KG1 (cell line): ENCODE results near the gene SIX2.

Experiments used
- DNase-seq: peaks from one replicate; lab custom pipeline; 2025; lab: John Stamatoyannopoulos, UW

Gene SIX2

DNA sequence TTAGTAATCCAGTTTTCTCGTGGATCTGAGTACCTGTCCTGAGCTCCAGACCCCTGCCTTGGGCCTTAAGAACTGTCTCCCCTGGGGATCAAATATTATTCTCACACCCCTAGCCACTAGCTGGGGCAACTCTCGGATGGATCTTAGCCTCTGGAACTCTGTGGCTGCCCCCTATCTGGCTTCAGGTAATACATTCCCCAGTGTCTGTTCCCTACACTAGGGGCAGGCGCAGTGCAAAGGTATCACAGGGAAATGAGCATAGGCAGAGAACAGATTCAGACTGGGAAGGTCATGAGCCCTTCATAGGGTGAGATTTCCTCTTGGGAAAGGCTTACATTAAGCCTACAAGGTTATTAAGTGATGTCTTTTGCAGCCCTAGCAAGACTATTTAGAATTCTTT lies 11.2 kb upstream of the SIX2 start:
- DNase-seq: no peak

DNA sequence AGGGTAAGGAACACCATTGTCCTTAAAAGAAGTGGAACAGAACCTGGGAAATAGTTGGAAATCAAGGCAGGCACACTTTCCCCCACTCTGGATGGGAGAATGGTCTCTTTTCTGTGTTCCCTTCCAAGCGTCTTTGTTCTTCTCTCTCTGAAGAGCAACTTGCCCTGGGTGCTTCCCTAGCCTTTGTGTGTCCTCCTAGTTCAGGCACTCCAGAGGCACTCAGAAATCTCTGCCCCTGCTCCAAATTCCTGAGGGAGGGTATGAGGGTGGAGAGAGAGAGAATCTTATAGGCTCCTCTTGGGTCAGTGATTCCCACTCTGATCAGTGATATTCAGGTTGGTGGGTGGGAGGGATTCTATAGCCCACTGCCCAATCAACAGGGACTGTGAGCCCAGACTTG lies 8.8 kb upstream of the SIX2 start:
- DNase-seq: no peak

DNA sequence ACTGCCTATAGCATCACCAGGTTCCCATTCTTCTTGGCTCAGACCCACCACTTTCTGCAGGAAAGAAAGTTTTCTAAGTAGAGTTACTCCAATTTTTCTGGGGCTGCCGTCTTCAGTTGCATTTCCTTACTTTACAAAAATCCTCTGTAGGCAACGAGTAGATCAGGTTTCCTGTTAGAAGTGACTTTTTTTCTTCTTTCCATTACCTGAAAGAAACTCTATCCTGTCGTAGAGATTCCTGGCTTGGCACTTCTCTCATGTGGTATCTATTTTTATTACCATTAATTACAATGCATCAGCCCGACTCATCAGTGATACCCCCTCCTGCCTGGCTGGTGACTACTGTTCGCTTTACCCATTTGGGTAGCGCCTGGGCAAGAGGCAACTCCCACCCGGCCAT lies 5.6 kb upstream of the SIX2 start:
- DNase-seq: no peak

DNA sequence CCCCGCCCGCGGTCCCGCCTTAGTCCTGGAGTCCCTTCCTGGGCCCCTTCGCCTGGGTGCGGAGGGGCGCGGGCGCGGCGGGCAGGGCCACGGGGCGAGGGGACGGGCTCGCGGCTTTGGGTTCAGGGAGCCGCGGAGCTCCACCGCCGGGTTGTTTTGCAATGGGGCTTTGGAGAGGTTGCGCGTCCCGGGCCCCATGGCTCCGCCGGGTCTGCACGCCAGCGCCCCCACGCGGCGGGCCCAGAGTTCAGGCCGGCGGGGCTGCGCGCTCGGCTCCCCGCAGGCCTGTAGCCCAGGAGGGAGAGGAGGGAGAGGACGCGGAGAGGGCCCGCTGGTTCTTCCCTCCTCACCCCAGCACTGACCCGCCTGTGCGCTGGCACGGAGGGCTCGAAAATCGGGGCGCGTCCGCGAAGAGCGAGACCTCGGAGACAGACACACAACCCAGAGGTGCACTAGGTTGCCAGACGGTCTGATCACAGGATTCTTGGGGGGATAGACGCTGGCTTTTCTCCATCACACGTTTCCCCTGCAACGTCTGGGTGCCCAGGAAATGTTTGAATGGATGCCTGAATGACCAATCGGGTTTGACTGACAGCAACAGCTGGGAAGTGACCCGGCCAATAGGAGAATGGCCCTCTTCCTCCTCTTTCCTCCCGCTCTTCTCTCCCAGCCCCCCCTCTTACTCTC lies 4.9 kb upstream of the SIX2 start:
- no peak for DNase-seq

DNA sequence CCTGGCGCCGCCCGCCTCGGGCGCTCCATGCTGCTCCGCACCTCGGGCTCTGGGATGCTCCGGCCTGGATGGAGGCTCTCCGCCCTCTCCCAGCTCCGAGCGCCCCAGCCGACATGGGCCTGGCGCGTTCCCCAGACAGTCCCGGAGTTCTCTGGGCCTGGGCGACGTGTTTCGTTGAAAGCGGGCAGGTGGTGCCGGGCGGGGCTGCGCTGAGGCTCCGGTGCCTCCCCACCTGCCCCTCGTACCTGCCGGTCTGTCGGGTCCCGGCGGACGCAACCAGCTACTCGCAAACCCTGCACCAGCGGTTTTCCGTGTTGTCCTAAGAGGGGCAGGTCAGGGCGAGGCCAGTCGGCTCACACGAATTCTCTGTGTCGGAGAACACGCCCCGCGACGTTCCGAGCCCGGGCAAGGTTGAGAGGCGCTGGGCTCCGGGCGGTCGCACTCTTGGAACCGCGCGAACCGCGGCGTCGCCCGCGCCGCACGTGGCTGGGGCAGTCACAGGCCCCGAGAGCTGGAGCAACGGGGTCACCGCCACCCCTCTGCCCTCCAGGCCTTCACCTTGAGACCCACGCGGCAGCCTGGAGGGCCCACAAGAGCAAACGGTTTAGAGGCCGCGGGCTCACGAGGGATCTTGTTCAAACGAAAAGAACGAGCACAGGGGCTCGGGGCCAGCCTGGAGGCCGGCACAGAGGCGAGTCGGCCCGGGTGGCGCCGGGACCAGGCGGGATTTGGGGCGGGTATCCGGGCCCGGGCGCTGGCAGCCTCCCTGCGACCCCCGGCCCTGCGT lies 4.2 kb upstream of the SIX2 start:
- DNase-seq: no peak

DNA sequence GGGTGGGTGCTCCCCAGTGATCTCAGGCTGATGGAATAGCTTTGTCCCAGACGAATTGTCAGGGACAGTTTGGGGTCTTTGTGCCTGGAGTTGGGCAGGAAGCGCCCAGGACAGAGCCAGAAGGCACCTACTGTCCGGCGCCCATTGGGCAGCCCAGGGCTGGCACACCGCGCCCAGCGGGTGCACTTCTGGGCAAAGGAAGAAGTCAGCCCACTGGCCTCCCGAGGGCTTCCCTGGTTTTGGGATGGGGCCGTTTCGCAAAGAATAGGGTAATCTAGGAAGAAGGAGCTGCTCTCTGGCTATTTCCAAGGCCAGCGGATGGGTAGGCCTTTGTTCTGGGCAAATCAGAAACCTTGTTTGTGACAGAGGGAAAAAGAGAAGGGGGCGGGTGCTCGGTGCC lies 3.5 kb upstream of the SIX2 start:
- no peak for DNase-seq

DNA sequence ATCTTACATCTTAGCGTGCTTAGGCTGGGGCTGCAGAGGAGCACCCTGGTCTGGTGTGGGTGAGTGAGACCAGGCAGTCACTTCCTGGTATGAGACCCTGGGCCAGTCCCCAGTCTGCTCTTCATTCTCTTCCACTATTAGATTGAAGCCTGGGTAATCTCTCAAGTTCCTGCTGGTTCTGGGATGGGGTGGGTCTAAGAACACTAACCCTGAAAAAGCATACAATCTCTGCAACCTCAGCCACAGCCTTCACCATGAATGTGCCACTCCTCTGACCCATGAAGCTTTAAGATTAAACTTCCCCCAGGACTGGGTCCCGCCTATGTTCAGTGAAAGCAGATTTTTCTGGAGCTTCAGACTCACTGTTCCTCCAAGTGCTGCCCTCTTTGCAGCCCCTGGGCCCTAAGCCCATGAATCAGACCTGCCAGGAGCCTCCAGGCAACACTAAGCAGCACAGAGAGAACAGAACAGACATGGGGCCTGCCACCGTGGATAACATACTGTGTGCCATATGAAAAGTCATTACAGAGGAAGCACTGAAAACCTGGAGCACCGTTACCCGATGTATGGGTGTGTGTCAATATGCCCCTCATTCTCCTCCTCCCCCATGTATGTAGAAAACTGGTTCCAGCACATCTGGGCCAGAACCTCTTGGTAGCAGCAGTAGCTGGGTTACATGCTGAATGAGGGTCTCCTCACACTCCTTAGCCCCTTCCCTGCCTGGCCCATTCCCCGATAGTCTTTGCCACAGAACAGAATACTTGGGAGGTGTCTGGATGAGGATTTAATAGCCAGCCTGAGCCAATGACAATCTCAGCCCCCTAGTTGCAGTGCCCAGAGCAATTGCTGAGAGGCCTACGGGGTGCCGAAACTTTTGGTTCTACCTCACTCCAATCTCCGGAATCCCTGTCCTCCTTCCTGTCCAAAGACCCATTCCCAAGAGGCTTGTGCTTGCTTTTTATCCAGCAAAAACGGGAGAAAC lies 2.7 kb upstream of the SIX2 start:
- DNase-seq: no peak

DNA sequence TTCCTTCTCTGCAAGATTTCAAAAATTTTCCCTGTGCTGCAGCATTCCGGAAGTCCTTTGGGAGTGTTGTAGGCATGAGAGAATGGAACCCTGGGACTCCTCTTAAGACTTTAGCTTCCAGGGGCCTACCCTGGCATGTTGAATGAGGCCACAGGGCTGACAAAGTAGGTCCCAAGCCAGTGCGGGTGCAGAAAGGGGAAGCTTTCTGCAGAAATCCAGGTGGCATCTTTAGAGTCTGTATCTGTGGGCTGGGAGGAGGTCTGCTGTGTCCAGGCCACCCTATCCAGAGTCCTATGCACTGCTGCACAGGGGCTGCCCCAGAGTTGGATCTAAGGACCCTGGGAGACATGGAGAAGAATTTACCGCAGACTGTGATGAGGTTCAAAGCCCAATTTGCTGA lies 1.9 kb upstream of the SIX2 start:
- no peak for DNase-seq

DNA sequence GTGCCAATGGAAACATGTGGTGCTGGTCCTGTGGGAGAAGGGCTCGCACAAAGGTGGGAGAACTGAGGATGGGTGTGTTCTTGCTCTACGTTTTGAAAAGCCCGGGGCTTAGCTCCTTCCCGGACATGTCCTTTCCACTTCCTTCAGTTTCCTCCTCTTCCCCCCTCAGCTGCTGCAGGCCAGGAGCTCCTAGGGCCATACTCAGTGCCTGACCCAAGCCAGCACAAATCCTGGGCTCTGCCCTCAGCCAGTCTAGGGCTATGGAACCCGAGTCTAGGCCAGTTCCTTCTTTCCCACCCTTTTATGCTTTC lies 1.4 kb upstream of the SIX2 start:
- no peak for DNase-seq

DNA sequence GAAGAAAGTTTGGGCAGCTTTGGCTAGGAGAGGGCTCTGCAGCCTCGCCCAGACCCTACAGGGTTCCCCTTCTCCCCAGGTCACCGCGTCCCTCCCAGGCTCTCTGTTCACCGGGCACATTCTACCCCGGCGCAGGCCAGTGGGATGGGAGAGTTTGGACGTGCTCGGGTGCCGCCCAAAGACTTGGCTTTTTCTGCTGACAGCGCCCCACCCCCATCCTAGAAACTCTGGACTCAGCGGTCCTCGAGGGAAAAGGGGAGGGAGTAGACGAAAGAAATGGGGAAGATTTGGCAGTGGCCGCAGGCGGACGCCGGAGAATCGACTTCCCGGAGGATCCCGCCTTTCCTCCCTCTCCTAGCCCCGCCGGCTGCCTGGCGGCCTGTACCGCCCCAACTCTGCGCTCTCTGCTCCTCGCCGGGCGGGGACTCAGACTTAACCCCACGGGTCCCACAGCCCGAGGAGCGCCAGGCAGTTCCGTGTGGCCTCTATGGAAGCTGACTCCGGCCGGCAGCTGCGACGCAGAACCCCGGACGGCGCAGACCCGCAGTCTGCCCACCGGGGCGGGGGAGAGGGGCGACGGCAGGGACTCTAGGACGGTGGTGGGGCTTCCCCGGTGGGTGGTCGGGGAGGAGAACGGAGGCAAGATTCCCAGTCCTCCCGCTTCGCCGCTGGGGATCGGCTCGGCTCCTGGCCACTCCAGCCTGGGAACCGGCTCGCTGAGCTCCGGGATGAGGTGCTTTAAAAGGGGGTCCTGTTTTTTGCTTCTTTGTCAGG lies 863 bp upstream of the SIX2 start:
- DNase-seq: no peak

DNA sequence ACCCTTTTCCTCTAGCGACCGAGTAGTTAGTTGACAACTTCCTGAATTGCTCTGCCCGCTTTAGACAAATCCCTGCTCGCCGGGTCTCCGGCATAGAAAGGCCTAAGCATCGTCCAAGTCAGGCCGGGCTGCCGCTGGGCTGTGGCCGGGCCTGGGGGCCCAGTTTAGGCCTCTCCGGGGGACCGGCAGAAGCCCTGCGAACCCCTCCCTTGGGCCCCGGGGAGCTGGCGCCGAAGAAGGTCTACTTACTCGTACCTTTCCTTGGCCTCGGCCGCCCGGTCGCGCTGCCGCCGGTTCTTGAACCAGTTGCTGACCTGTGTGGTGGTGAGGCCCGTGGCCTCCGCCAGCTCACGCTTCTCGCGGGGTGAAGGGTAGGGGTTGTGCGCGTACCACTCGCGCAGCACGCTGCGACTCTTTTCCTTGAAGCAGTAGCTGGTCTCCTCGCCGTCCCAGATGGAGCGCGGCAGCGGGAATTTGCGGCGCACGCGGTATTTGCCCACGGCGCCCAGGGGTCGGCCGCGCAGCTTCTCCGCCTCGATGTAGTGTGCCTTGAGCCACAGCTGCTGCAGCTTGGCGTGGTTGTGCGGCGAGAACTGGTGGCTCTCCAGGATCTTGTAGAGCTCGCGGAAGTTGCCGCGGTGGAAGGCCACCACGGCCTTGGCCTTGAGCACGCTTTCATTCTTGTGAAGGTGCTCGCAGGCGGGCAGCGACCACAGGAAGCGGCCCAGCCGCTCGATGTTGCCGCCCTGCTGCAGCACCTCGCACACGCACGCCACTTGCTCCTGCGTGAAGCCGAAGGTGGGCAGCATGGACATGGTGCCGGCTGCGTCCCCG lies 739 bp downstream of the SIX2 start:
- DNase-seq: no peak

DNA sequence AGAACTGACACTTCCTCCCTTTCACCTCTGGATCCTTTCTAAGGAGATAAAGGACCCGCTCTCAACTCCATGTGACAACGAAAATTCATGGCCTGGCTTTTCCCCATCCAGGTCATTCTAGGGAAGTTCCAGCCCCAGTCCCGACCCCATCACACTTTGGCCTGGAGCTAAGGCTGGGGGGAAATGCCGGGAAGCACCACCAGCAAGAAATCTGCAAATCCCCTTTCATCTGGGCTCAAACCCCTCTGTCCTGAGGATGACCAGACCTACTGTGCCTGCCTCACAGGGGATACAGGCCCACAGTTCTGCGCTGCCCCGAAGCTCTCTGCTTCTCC lies 1.3 kb downstream of the SIX2 start:
- no peak for DNase-seq

DNA sequence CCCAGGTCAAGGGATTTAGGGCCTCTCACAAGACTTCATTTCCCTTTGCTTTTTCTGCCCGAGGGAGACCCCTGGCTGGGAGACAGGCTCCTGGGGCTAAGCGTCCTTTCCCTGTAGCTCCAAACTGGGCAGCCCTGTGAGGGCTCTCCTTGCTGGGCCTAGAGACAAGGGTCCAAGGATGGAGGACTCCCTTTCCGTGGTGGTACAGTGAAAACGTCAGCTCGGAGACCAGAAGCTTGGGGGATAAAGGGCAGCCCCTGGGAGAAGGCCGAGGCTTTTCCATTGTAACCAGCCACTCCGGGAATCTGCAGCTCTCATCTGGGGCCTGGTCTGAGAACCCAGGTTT lies 2.3 kb downstream of the SIX2 start:
- DNase-seq: no peak

DNA sequence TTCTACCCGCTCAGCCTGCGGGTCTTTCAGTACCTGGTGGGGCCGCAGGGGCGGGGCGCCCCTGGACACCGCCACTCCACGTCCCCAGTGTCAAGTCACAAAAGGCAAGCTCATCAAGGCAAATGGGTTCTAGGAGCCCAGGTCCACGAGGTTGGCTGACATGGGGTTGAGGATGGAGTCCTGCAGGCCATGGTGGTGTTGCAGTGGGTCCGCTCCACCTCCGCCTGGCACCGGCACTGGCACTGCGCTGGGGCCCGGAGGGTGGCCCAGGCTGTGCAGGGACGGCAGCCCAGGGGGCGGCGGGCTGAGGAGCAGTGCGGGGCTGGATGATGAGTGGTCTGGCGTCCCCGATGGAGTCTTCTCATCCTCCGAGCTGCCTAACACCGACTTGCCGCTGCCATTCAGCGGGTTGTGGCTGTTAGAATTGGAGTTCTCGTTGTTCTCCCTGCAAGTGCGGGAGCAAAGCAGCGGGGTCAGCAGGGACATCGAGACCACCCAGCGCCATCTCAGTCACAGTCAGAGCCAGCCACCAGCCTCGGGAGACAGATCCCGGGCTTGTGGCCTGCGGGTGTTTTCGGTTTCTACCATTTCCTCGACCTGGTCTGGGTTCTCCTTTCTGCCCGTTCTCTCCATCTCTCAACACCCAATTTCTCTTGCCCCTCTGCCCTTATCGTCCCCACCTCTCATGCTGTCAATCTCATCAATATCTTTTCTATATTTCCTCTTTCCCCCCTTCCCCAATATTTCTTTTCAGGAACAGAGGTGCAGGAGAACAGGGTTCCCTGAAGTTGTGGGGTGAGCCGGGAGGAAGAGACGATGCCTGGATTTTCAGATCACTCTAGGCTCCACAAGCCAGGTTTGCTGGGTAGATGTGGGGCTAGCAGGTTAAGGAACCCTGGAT lies 3.0 kb downstream of the SIX2 start:
- DNase-seq: no peak

DNA sequence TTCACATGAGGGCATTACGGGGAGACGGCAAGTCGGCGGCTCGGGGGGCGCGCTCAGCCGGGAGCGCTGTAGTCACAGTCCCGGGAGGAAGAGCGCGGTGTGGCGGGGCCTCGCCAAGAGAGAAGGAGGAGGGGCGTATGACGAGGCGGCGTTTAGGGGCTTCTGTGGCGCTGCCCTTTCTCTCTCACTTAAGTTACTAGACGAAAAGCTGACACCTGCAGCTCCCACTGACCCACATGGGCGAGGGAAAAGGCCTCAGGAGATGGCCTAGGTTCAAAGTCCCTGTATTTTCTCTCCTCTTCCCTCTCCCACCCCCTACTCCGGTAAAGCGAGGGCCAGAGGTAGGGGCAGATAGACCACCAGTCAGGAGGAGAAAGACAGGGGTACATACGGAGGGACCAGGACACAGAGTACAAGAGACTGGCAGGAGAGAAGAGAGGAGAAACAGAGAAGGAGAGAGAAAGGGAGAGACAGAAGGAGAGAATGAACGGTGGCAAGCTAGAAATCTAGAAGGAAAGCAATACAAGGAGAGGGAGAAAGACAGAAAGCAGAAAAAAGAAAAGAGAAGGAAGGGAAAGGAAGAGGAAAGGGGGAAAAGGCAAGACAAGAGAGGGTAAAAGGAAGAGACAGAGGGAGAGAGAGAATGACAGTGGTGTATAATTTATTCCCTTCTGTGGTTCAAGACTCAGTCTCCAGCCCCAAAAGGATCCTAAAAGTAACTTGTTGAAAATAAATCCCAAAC lies 3.8 kb downstream of the SIX2 start:
- no peak for DNase-seq

DNA sequence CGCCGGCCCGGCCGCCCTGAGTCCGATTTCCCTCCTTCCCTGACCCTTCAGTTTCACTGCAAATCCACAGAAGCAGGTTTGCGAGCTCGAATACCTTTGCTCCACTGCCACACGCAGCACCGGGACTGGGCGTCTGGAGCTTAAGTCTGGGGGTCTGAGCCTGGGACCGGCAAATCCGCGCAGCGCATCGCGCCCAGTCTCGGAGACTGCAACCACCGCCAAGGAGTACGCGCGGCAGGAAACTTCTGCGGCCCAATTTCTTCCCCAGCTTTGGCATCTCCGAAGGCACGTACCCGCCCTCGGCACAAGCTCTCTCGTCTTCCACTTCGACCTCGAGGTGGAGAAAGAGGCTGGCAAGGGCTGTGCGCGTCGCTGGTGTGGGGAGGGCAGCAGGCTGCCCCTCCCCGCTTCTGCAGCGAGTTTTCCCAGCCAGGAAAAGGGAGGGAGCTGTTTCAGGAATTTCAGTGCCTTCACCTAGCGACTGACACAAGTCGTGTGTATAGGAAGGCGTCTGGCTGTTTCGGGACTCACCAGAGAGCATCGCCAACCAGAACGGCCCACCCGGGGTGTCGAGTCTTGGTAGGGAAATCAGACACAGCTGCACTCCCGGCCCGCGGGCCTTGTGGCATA lies 4.6 kb downstream of the SIX2 start:
- DNase-seq: no peak

DNA sequence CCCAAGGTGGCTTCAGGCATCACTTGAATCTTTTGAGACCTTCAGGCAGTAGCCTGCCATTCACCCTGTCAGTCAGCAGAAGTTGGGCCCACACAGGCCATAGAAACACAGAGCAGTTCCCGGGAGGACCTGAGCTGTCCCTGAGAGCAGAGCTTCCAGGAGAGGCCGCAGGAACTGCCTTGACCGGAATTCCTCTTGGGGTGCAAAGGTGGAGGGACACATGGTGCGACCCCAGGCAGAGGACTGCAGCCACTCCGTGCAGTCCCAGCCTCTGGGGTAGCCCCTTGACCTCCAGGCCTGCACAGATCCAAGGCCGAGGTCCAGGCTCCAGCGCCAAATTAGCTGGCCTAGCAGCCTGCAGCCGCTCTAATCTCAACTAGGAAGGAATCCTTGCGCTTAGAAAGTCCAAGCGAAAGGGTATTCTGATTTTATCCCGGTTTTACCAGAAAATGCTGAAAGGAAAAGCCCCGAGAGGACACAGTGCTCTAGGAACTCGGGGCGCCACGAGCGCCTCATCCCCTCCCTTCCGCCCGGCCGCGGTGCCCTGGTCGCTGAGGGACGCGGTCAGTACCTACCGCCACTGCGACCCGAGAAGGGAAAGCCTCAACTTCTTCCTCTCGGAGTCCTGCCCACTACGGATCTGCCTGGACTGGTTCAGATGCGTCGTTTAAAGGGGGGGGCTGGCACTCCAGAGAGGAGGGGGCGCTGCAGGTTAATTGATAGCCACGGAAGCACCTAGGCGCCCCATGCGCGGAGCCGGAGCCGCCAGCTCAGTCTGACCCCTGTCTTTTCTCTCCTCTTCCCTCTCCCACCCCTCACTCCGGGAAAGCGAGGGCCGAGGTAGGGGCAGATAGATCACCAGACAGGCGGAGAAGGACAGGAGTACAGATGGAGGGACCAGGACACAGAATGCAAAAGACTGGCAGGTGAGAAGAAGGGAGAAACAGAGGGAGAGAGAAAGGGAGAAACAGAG lies 5.4 kb downstream of the SIX2 start:
- DNase-seq: no peak

DNA sequence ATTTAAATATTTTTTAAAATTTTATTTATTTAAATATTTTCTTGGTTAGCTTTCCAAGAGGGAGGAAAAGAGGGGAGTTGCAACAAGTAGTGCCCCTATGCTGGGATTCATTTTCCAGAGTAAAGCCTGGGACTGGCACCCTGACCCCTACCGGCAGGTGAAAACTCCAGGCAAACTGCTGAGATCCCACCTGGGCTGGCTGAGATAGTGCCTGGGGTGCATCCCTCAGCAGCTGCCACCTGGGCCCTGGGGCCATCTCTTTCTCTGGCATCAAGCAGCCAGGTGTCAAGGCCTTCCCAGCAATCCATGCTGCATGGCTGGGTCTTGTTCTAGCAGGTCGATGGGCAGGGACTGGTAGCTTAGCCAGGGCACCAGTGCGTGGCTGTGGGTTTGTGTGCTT lies 6.6 kb downstream of the SIX2 start:
- no peak for DNase-seq
